Osteoblast (primary cell): ENCODE results near the gene UNC45A. TPM values are rescaled to one million over a fixed set of nuclear protein-coding genes. Genes with fewer than 3 reads are reported as not detected.

Source experiments
- DNase-seq: peaks from one replicate; pipeline ENCODE4 v3.0.0; 2011; ENCODE audit warnings: low spot score, mixed read lengths; ENCODE audit not compliant: insufficient read length; ENCODE audit errors: missing footprints
- H2AFZ ChIP-seq: 2 replicates; pipeline ENCODE4 v1.6.0; 2011; ENCODE audit warnings: mild to moderate bottlenecking, low read length
- H3K27ac ChIP-seq: 2 replicates; pipeline ENCODE4 v1.5.1; 2011; ENCODE audit warnings: mild to moderate bottlenecking, low read depth, low read length, moderate library complexity
- H3K27me3 ChIP-seq: 2 replicates; pipeline ENCODE4 v1.6.0; 2012; ENCODE audit warnings: mild to moderate bottlenecking, control low read depth, inconsistent platforms, low read length, moderate library complexity; ENCODE audit not compliant: insufficient read depth
- H3K36me3 ChIP-seq: 2 replicates; pipeline ENCODE4 v1.5.1; 2011; ENCODE audit warnings: mild to moderate bottlenecking, low read length, control low read depth, moderate library complexity; ENCODE audit not compliant: insufficient read depth
- H3K4me1 ChIP-seq: 2 replicates; pipeline ENCODE4 v1.5.1; 2011; ENCODE audit warnings: mild to moderate bottlenecking, low read length, control low read depth, moderate library complexity; ENCODE audit not compliant: insufficient read depth
- H3K4me2 ChIP-seq: 2 replicates; pipeline ENCODE4 v1.6.0; 2011; ENCODE audit warnings: mild to moderate bottlenecking, low read length; ENCODE audit not compliant: insufficient read depth
- H3K4me3 ChIP-seq: fragments of 200-600 bp; sonication (generic); 3 replicates; pipeline ENCODE4 v1.5.1; 2012; ENCODE audit warnings: mild to moderate bottlenecking, low read length, inconsistent platforms; ENCODE audit not compliant: insufficient read depth
- H3K79me2 ChIP-seq: 2 replicates; pipeline ENCODE4 v1.6.0; 2012; ENCODE audit warnings: mild to moderate bottlenecking, low read length, control low read depth, inconsistent platforms; ENCODE audit not compliant: insufficient read depth
- H3K9me3 ChIP-seq: 2 replicates; pipeline ENCODE4 v1.5.1; 2011; ENCODE audit warnings: low read depth, low read length, control low read depth
- H4K20me1 ChIP-seq: 2 replicates; pipeline ENCODE4 v1.6.0; 2012; ENCODE audit warnings: mild to moderate bottlenecking, low read length, control low read depth; ENCODE audit not compliant: insufficient read depth
- CTCF ChIP-seq: IDR thresholded peaks from 2 replicates; pipeline ENCODE4 v1.5.1; 2011; ENCODE audit warnings: mild to moderate bottlenecking, low read depth, low read length, moderate library complexity; ENCODE audit errors: extremely low read depth
- total RNA-seq: library from RNA; depleted of rRNA; stranded (reverse); fragments of >200 nt; gene quantifications from 2 replicates; pipeline ENCODE4 v1.2.3, GENCODE V29; 2012

The UNC45A gene
- total RNA-seq, 1 donor, result 74.9 TPM

GRCh38 chr15:90952901-90953677 lies 18.0 kb downstream of the UNC45A start:
- peak; percentile 35 for DNase-seq
- H3K36me3 ChIP-seq, result peaks cover 54% of the 10 kb centered on the region
- TF ChIP-seq CTCF, result no peak

GRCh38 chr15:90953947-90954711 lies 19.0 kb downstream of the UNC45A start:
- Histone ChIP-seq H4K20me1 (no peaks in the 10 kb centered on the region), H3K4me2 (peak overlapping the region; percentile 78), H3K4me3 (peak overlapping the region; percentile 78), H3K9me3 (no peaks in the 10 kb centered on the region), H3K4me1 (peaks cover 34% of the 10 kb centered on the region), H2AFZ (no peak overlapping the region), H3K36me3 (peaks cover 46% of the 10 kb centered on the region), H3K27me3 (no peaks in the 10 kb centered on the region), H3K79me2 (peaks cover 13% of the 10 kb centered on the region), H3K27ac (peak overlapping the region; percentile 68)
- DNase-seq, result no peak
- TF ChIP-seq CTCF, result no peak

More at GRCh38 chr15:90952901-90953677, 18.0 kb downstream of the UNC45A start:
- no peak overlapping the region for H3K4me3 ChIP-seq
- H3K27ac ChIP-seq, result no peak overlapping the region
- no peaks in the 10 kb centered on the region for H3K9me3 ChIP-seq
- peaks cover 35% of the 10 kb centered on the region for H3K4me1 ChIP-seq
- H4K20me1 ChIP-seq, result no peaks in the 10 kb centered on the region
- no peaks in the 10 kb centered on the region for H3K27me3 ChIP-seq
- no peak overlapping the region for H2AFZ ChIP-seq
- H3K79me2 ChIP-seq, result peaks cover 13% of the 10 kb centered on the region
- no peak overlapping the region for H3K4me2 ChIP-seq

- peaks cover 15% of the 10 kb centered on the region for H3K79me2 ChIP-seq
- no peak for TF ChIP-seq CTCF
- peaks cover 27% of the 10 kb centered on the region for H3K4me1 ChIP-seq
- peak; percentile 100 for DNase-seq
- peak within 1 kb of the TSS; percentile 78 for H3K4me2 ChIP-seq
- peaks cover 40% of the 10 kb centered on the region for H3K36me3 ChIP-seq
- no peaks in the 10 kb centered on the region for H4K20me1 ChIP-seq
- peak within 1 kb of the TSS; percentile 68 for H3K27ac ChIP-seq
- no peaks in the 10 kb centered on the region for H3K27me3 ChIP-seq
- peak within 1 kb of the TSS; percentile 91 for H2AFZ ChIP-seq
- H3K4me3 ChIP-seq, result peak within 1 kb of the TSS; percentile 78
- H3K9me3 ChIP-seq, result no peaks in the 10 kb centered on the region
Observed at GRCh38 chr15:90954712-90955623, 19.9 kb downstream of the UNC45A start, which contains the start of gene RCCD1. TSS of gene RCCD1 (plus strand) at chr15:90954884. CDS start at chr15:90956735, 1,851 bp downstream.
